HepG2 (cell line): Measurements from ENCODE around the gene ZMYND8. TPM values are rescaled to one million over a fixed set of nuclear protein-coding genes. Genes with fewer than 3 reads are reported as not detected.
A peak's percentile ranks its signal among the peaks of the same experiment; 100 is the strongest.

Experiments used
- CREM ChIP-seq, 2 experiments: sonication (generic) in 1 of 2; formaldehyde crosslinking in 1 of 2; IDR thresholded peaks; 2 replicates each; pipeline versions ENCODE4 v1.4.0 to v1.6.1; 2016 to 2020; ENCODE audit warnings: antibody characterized with exemption in 1 of 2, mild to moderate bottlenecking in 1 of 2, missing genetic modification reagents in 1 of 2
- ETV5 ChIP-seq: IDR thresholded peaks from 2 replicates; pipeline ENCODE4 v1.6.1; 2018; ENCODE audit warnings: missing biosample characterization, missing genetic modification reagents, inconsistent platforms, borderline replicate concordance
- FOSL1 ChIP-seq: sonication (generic); formaldehyde crosslinking; IDR thresholded peaks from 2 replicates; pipeline ENCODE4 v1.9.0; 2021; ENCODE audit warnings: missing genetic modification reagents, borderline replicate concordance
- FOSL2 ChIP-seq: sonication (generic); formaldehyde crosslinking; IDR thresholded peaks from 2 replicates; pipeline ENCODE4 v1.4.0; 2020; ENCODE audit warnings: missing genetic modification reagents
- FOXP1 ChIP-seq, 2 experiments: fragments of 450-650 bp in 1 of 2; IDR thresholded peaks; 2 replicates each; pipeline ENCODE4 v1.6.1; 2017 to 2018; ENCODE audit warnings: antibody characterized with exemption in 1 of 2
- HMG20B ChIP-seq: conservative IDR thresholded peaks from 2 replicates; pipeline ENCODE4 v1.6.1; 2016; ENCODE audit warnings: missing genetic modification reagents, missing compliant biosample characterization
- KLF13 ChIP-seq: sonication (generic); formaldehyde crosslinking; IDR thresholded peaks from 2 replicates; pipeline ENCODE4 v1.4.0; 2020; ENCODE audit warnings: mild to moderate bottlenecking, missing genetic modification reagents
- KMT2A ChIP-seq: sonication (generic); formaldehyde crosslinking; IDR thresholded peaks from 2 replicates; pipeline ENCODE4 v1.4.0; 2020; ENCODE audit warnings: missing genetic modification reagents
- MED1 ChIP-seq: sonication (generic); formaldehyde crosslinking; IDR thresholded peaks from 2 replicates; pipeline ENCODE4 v1.4.0; 2020; ENCODE audit warnings: missing genetic modification reagents
- RBM22 ChIP-seq: fragments of 200-400 bp; formaldehyde crosslinking; optimal IDR thresholded peaks from 2 replicates; pipeline ENCODE3; 2017; ENCODE audit warnings: mild to moderate bottlenecking, low read length, moderate library complexity
- RCOR2 ChIP-seq: IDR thresholded peaks from 2 replicates; pipeline ENCODE4 v1.6.1; 2016; ENCODE audit warnings: missing biosample characterization, missing genetic modification reagents
- SIX1 ChIP-seq: sonication (generic); formaldehyde crosslinking; IDR thresholded peaks from 2 replicates; pipeline ENCODE4 v1.4.0; 2020; ENCODE audit warnings: missing genetic modification reagents, borderline replicate concordance
- SMARCC2 ChIP-seq: fragments of 450-650 bp; IDR thresholded peaks from 2 replicates; pipeline ENCODE4 v1.6.1; 2017; ENCODE audit warnings: antibody characterized with exemption, mild to moderate bottlenecking
- SMC3 ChIP-seq: IDR thresholded peaks from 2 replicates; pipeline ENCODE4 v1.6.1; 2011; ENCODE audit warnings: low read length, improper control_type of control experiment
- STAT5B ChIP-seq: sonication (generic); formaldehyde crosslinking; IDR thresholded peaks from 2 replicates; pipeline ENCODE4 v1.4.0; 2020; ENCODE audit warnings: missing genetic modification reagents
- ZEB1 ChIP-seq: IDR thresholded peaks from 2 replicates; pipeline ENCODE4 v1.6.1; 2012; ENCODE audit warnings: mild to moderate bottlenecking, low read depth, inconsistent platforms; ENCODE audit not compliant: insufficient replicate concordance
- ZNF367 ChIP-seq: sonication (generic); formaldehyde crosslinking; IDR thresholded peaks from 2 replicates; pipeline ENCODE4 v1.4.0; 2020; ENCODE audit warnings: missing genetic modification reagents, borderline replicate concordance
- ZNF670 ChIP-seq: sonication (generic); formaldehyde crosslinking; IDR thresholded peaks from 2 replicates; pipeline ENCODE4 v1.8.0; 2022; ENCODE audit warnings: mild to moderate bottlenecking, missing genetic modification reagents, borderline replicate concordance
- polyA plus RNA-seq, 8 experiments: library from polyadenylated mRNA; depleted of rRNA in 3 of 8; stranded (reverse) in 7 of 8; unstranded in 1 of 8; fragments of >200 nt; fragmentation: Illumina TruSeq in 4 of 8; extraction: Trizol in 4 of 8; gene quantifications; 2 replicates each; pipeline versions ENCODE4 v1.2.1 to v1.2.3, GENCODE V29; 2011 to 2016; ENCODE audit warnings: low read depth in 4 of 8, missing spikeins in 1 of 8, mixed read lengths in 1 of 8; ENCODE audit not compliant: insufficient read depth in 1 of 8
- total RNA-seq, 5 experiments: library from RNA; depleted of rRNA; stranded (reverse); fragments of >200 nt; fragmentation: Illumina TruSeq; extraction: Trizol; gene quantifications; 2 replicates each; pipeline ENCODE4 v1.2.3, GENCODE V29; 2016; ENCODE audit warnings: low read depth in 1 of 5
- TF ChIP-seq, protein P1 (sequence below): sonication (generic); formaldehyde crosslinking; IDR thresholded peaks from 2 replicates; pipeline ENCODE4 v1.5.1; 2020; ENCODE audit warnings: missing genetic modification reagents, mild to moderate bottlenecking, borderline replicate concordance
- TF ChIP-seq, protein P2 (sequence below): IDR thresholded peaks from 2 replicates; pipeline ENCODE4 v1.6.1; 2016
- TF ChIP-seq, protein P3 (sequence below): sonication (generic); formaldehyde crosslinking; conservative IDR thresholded peaks from 2 replicates; pipeline ENCODE4 v1.4.0; 2020; ENCODE audit warnings: missing genetic modification reagents
- TF ChIP-seq, protein P4 (sequence below): sonication (generic); formaldehyde crosslinking; IDR thresholded peaks from 2 replicates; pipeline ENCODE4 v1.5.1; 2020; ENCODE audit warnings: missing genetic modification reagents, mild to moderate bottlenecking, borderline replicate concordance
- TF ChIP-seq, protein P5 (sequence below): sonication (generic); formaldehyde crosslinking; IDR thresholded peaks from 2 replicates; pipeline ENCODE4 v1.4.0; 2020; ENCODE audit warnings: mild to moderate bottlenecking, missing genetic modification reagents
- TF ChIP-seq, protein P6 (sequence below): sonication (generic); formaldehyde crosslinking; IDR thresholded peaks from 2 replicates; pipeline ENCODE4 v1.4.0; 2020; ENCODE audit warnings: missing genetic modification reagents, borderline replicate concordance

The ZMYND8 gene
- total and polyA plus RNA-seq, 2 of the 13 experiments (the other 11 are each of a cell fraction or from before 2014, with no cell fraction given): 53.9 to 84.7 TPM

DNA sequence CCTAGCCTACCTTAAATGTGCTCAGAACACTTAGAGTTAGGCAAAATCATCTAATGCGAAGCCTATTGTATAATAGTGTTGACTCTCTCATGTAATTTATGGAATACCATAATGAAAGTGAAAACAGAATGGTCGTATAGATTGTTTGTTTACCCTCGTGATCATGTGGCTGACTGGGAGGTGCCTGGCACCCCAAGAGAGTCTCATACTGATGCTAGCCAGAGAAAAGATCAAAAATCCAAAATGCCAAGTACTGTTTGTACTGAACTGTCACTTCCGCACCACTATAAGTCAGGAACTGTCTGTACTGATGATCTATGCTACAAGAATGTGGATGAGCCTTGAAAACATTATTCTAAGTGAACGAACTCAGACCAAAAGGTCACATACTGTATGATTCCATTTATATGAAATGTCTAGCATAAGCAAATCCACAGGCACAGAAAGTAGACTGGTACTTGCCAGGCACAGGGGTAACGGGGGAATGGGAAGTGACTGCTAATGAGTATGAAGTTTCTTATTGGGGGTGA lies 22.4 kb downstream of the ZMYND8 start (continued):
- TF ChIP-seq, protein P1, sequence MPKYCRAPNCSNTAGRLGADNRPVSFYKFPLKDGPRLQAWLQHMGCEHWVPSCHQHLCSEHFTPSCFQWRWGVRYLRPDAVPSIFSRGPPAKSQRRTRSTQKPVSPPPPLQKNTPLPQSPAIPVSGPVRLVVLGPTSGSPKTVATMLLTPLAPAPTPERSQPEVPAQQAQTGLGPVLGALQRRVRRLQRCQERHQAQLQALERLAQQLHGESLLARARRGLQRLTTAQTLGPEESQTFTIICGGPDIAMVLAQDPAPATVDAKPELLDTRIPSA: no peak
- TF ChIP-seq RBM22 (peak; percentile 77), SMARCC2 (peak; percentile 59; the same call in 1 of the 2 replicates), RCOR2 (CRISPR knock-in tag) (peak; percentile 91), KMT2A (CRISPR knock-in tag) (no peak), ZNF670 (CRISPR knock-in tag) (peak; percentile 93), MED1 (peak; percentile 98), FOXP1 (IDR thresholded peaks at IDR 0.05) (peak; percentile 76), FOXP1 (CRISPR knock-in tag; IDR thresholded peaks at IDR 0.05) (peak; percentile 94), ZEB1 (no peak), SIX1 (CRISPR knock-in tag) (no peak; the same call in 1 of the 2 replicates), ETV5 (CRISPR knock-in tag) (peak; percentile 99), SMC3 (peak; percentile 22; the same call in 1 of the 2 replicates), FOSL1 (CRISPR knock-in tag) (peak; percentile 90), HMG20B (CRISPR knock-in tag) (peak; percentile 50; the same call in 1 of the 2 replicates), CREM (IDR thresholded peaks at IDR 0.05) (peak; percentile 65; the same call in 1 of the 2 replicates), CREM (CRISPR knock-in tag; IDR thresholded peaks at IDR 0.05) (no peak), STAT5B (CRISPR knock-in tag) (no peak), KLF13 (CRISPR knock-in tag) (no peak), ZNF367 (CRISPR knock-in tag) (no peak), FOSL2 (CRISPR knock-in tag) (peak; percentile 98)
- TF ChIP-seq, protein P2, sequence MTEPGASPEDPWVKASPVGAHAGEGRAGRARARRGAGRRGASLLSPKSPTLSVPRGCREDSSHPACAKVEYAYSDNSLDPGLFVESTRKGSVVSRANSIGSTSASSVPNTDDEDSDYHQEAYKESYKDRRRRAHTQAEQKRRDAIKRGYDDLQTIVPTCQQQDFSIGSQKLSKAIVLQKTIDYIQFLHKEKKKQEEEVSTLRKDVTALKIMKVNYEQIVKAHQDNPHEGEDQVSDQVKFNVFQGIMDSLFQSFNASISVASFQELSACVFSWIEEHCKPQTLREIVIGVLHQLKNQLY (CRISPR knock-in tag): peak; percentile 85
- TF ChIP-seq, protein P3, sequence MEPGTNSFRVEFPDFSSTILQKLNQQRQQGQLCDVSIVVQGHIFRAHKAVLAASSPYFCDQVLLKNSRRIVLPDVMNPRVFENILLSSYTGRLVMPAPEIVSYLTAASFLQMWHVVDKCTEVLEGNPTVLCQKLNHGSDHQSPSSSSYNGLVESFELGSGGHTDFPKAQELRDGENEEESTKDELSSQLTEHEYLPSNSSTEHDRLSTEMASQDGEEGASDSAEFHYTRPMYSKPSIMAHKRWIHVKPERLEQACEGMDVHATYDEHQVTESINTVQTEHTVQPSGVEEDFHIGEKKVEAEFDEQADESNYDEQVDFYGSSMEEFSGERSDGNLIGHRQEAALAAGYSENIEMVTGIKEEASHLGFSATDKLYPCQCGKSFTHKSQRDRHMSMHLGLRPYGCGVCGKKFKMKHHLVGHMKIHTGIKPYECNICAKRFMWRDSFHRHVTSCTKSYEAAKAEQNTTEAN (CRISPR knock-in tag): peak; percentile 77; the same call in 1 of the 2 replicates
- TF ChIP-seq, protein P4, sequence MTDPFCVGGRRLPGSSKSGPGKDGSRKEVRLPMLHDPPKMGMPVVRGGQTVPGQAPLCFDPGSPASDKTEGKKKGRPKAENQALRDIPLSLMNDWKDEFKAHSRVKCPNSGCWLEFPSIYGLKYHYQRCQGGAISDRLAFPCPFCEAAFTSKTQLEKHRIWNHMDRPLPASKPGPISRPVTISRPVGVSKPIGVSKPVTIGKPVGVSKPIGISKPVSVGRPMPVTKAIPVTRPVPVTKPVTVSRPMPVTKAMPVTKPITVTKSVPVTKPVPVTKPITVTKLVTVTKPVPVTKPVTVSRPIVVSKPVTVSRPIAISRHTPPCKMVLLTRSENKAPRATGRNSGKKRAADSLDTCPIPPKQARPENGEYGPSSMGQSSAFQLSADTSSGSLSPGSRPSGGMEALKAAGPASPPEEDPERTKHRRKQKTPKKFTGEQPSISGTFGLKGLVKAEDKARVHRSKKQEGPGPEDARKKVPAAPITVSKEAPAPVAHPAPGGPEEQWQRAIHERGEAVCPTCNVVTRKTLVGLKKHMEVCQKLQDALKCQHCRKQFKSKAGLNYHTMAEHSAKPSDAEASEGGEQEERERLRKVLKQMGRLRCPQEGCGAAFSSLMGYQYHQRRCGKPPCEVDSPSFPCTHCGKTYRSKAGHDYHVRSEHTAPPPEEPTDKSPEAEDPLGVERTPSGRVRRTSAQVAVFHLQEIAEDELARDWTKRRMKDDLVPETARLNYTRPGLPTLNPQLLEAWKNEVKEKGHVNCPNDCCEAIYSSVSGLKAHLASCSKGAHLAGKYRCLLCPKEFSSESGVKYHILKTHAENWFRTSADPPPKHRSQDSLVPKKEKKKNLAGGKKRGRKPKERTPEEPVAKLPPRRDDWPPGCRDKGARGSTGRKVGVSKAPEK (CRISPR knock-in tag): no peak
- TF ChIP-seq, protein P5, sequence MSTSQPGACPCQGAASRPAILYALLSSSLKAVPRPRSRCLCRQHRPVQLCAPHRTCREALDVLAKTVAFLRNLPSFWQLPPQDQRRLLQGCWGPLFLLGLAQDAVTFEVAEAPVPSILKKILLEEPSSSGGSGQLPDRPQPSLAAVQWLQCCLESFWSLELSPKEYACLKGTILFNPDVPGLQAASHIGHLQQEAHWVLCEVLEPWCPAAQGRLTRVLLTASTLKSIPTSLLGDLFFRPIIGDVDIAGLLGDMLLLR (CRISPR knock-in tag): no peak
- TF ChIP-seq, protein P6, sequence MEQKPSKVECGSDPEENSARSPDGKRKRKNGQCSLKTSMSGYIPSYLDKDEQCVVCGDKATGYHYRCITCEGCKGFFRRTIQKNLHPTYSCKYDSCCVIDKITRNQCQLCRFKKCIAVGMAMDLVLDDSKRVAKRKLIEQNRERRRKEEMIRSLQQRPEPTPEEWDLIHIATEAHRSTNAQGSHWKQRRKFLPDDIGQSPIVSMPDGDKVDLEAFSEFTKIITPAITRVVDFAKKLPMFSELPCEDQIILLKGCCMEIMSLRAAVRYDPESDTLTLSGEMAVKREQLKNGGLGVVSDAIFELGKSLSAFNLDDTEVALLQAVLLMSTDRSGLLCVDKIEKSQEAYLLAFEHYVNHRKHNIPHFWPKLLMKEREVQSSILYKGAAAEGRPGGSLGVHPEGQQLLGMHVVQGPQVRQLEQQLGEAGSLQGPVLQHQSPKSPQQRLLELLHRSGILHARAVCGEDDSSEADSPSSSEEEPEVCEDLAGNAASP (CRISPR knock-in tag): no peak; the same call in 1 of the 2 replicates
